SIG-M5 treated with dmso at 0.1 percent for 504 hours (cell line): ENCODE data around the gene COA7.

Experiments
- DNase-seq: peaks from one replicate; lab custom pipeline; 2025; ENCODE audit not compliant: unreplicated experiment; lab: John Stamatoyannopoulos, UW

The COA7 gene

GRCh38 chr1:52673513-52673912 lies 24.6 kb downstream of the COA7 start:
- no peak for DNase-seq

GRCh38 chr1:52672946-52673345 lies 25.2 kb downstream of the COA7 start:
- no peak for DNase-seq

- no peak for DNase-seq
Measured at GRCh38 chr1:52670604-52671003, 27.5 kb downstream of the COA7 start.

- DNase-seq: no peak
Measured at GRCh38 chr1:52669696-52670095, 28.5 kb downstream of the COA7 start.

GRCh38 chr1:52668711-52669110 lies 29.4 kb downstream of the COA7 start:
- no peak for DNase-seq

- DNase-seq: no peak
Measured at GRCh38 chr1:52667984-52668383, 30.2 kb downstream of the COA7 start.

- DNase-seq: no peak
Measured at GRCh38 chr1:52667290-52667689, 30.9 kb downstream of the COA7 start.

GRCh38 chr1:52665006-52665941 lies 32.9 kb downstream of the COA7 start:
- DNase-seq: no peak

GRCh38 chr1:52663716-52664115 lies 34.4 kb downstream of the COA7 start:
- no peak for DNase-seq

GRCh38 chr1:52662645-52663313 lies 35.4 kb downstream of the COA7 start:
- peak; percentile 38 for DNase-seq

GRCh38 chr1:52660807-52661206 lies 37.3 kb downstream of the COA7 start:
- no peak for DNase-seq

GRCh38 chr1:52659851-52660596 lies 38.1 kb downstream of the COA7 start:
- no peak for DNase-seq

GRCh38 chr1:52659356-52659755 lies 38.8 kb downstream of the COA7 start:
- no peak for DNase-seq

GRCh38 chr1:52658795-52659194 lies 39.4 kb downstream of the COA7 start:
- DNase-seq: no peak

- DNase-seq: no peak
Measured at GRCh38 chr1:52657702-52658101, 40.4 kb downstream of the COA7 start.

GRCh38 chr1:52654063-52654462 lies 44.1 kb downstream of the COA7 start:
- DNase-seq: no peak

- DNase-seq: no peak
Measured at GRCh38 chr1:52653207-52653849, 44.8 kb downstream of the COA7 start.

GRCh38 chr1:52651904-52652303 lies 46.2 kb downstream of the COA7 start:
- DNase-seq: no peak

- no peak for DNase-seq
Measured at GRCh38 chr1:52645261-52645660, 52.9 kb downstream of the COA7 start.

- DNase-seq: no peak
Measured at GRCh38 chr1:52641307-52641706, 56.8 kb downstream of the COA7 start.

- DNase-seq: no peak
Measured at GRCh38 chr1:52640697-52641096, 57.5 kb downstream of the COA7 start.
